ENCODE results near the gene GPRC5A.

GPRC5A gene

DNA sequence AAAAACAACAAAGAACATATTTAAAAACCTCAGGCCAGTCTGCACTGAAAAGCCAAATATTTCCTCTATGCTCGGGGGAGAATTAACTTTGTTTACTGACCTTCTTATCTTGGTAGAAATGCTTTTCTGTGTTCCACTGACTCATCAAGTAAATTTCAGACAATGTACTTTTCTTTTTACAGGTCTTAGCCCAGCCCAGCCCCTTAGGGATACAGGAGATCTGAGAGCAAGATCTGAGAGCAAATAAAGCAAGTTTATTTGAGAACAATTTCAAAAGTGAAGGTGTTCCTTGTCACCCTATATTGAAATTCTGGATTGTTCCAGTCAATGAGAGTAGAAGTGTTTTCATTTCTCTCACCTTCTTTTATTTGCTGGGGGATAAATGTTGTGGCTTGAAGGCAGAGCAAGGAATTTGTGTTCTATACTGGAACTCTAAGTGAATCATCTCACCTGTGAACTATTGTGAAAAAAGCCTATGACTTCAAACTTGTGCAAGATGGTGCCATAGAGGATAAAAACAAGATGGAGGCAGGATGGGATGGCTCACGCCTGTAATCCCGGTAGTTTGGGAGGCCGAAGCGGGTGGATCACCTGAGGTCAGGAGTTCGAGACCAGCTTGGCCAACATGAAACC is 7.9 kb upstream of the GPRC5A start:
- DNase-seq (ENCODE audit: low read depth, low spot score): peak; percentile 83
- peak overlapping the region; percentile 97 for H3K27ac ChIP-seq

GRCh38 chr12:12885096-12885792 is 6.1 kb upstream of the GPRC5A start:
- H3K27ac ChIP-seq: no peak overlapping the region
- DNase-seq (ENCODE audit: low read depth, low spot score): no peak

- H3K27ac ChIP-seq: no peak overlapping the region
- no peak for DNase-seq (ENCODE audit: low read depth, low spot score)
These were observed 3.9 kb upstream of the GPRC5A start for GRCh38 chr12:12887471-12887870.

DNA sequence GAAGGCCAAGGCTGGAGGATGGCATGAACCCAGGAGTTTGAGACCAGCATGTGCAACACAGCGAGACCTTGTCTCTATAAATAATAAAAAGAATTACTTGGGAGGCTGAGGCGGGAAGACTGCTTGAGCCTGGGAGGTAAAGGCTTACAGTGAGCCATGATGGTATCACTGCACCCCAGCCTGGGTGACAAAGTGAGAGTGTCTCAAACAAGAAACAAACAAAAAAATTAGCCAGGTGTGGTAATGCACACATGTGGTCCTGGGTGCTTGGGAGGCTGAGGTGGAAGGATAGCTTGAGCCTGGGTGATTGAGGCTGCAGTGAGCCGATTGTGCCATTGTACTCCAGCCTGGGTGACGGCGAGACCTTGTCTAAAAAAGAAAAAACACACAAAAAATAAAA is 1.7 kb upstream of the GPRC5A start:
- DNase-seq (ENCODE audit: low read depth, low spot score): no peak
- peak overlapping the region; percentile 95 for H3K27ac ChIP-seq

GRCh38 chr12:12890543-12891079 is 751 bp upstream of the GPRC5A start:
- DNase-seq (ENCODE audit: low read depth, low spot score): peak; percentile 74
- peak overlapping the region; percentile 95 for H3K27ac ChIP-seq

- peak overlapping the region; percentile 95 for H3K27ac ChIP-seq
- DNase-seq (ENCODE audit: low read depth, low spot score): no peak
These were observed 556 bp downstream of the GPRC5A start for GRCh38 chr12:12891881-12892355.

GRCh38 chr12:12892681-12893141 is 1.3 kb downstream of the GPRC5A start:
- H3K27ac ChIP-seq: peak overlapping the region; percentile 95

DNA sequence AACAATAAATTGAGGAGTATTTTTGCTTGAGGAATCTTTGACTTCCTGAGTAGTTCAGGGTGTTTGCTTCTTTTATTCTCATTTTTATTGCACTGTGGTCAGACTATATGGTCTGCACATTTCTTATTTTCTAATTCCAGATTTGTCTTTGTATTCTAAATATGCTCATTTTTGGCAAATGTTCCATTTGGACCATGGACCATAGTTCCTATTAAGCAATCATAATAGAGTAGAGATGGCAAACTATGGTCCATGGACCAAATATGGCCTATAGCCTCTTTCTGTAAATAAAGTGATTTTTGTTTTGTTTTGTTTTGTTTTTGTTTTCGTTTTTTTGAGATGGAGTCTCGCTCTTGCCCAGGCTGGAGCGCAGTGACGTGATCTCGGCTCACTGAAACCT is 2.1 kb downstream of the GPRC5A start:
- no peak for DNase-seq (ENCODE audit: low read depth, low spot score)
- peak overlapping the region; percentile 95 for H3K27ac ChIP-seq

More at GRCh38 chr12:12892681-12893141, 1.3 kb downstream of the GPRC5A start:
- no peak for DNase-seq (ENCODE audit: low read depth, low spot score)

DNA sequence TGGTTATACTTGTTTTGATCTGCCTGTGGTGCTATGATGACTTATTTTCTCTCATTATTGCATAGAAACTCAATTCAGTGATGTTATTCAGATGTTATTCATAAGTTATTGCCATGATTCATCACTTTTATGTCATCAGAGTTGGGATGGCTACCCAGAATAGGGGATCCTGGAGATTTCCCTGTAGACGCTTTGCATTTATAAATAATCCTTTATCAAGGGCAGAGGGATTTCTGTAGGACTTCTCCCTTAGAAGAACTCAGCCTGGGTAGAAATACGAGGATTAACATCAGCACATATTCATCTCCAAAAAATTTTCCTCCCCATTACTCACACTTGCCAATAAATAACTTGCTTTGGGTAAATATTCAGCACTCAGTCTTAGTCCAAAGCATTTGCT is 4.9 kb downstream of the GPRC5A start:
- H3K27ac ChIP-seq: peak overlapping the region; percentile 95
- no peak for DNase-seq (ENCODE audit: low read depth, low spot score)

- no peak for DNase-seq (ENCODE audit: low read depth, low spot score)
- H3K27ac ChIP-seq: peak overlapping the region; percentile 95
These were observed 5.9 kb downstream of the GPRC5A start for GRCh38 chr12:12897302-12897701.

GRCh38 chr12:12898136-12898717 is 6.9 kb downstream of the GPRC5A start:
- DNase-seq (ENCODE audit: low read depth, low spot score): no peak
- peak overlapping the region; percentile 95 for H3K27ac ChIP-seq

DNA sequence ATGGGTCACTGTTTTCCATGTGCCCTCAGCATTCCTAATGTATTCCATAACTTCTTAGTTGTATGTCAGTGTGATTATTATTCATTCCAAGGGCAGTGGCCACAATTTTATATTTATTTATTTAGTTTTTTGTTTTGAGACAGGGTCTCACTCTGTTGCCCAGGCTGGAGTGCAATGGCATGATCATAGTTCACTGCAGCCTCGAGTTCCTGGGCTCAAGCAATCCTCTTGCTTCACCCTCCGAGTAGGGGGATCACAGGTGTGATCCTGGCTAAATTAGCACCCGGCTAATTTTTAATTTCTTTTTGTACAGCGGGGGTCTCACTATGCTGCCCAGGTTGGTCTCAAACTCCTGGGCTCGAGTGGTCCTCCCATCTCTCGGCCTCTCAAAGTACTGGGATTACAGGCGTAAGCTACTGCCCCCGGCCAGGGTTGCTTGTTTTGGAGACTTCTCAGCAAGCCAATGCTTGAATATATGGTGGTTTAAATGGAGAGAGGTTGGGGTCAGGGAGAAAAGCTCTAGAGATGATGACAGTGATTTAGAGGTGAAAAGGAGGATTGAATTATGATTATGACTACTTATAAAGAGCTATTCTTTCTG is 7.6 kb downstream of the GPRC5A start:
- H3K27ac ChIP-seq: peak overlapping the region; percentile 95
- DNase-seq (ENCODE audit: low read depth, low spot score): no peak

GRCh38 chr12:12899530-12900380 is 8.4 kb downstream of the GPRC5A start:
- peak overlapping the region; percentile 95 for H3K27ac ChIP-seq
- peak; percentile 61 for DNase-seq (ENCODE audit: low read depth, low spot score)

DNA sequence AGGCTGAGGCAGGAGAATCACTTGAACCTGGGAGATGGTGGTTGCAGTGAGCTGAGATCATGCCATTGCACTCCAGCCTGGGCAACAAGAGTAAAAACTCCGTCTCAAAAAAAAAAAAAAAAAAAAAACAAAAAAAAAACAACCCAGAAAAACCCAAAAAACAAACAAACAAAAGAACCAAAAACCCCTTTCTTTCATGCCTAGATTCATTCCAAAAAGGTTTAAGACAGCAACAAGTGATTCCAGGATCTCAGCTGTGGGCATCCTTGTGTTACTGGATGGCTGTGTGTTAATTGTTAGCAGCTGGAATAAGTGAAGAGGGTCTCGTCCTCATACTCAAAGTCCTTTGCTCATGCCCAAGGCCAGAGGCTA is 9.4 kb downstream of the GPRC5A start:
- peak overlapping the region; percentile 95 for H3K27ac ChIP-seq

DNA sequence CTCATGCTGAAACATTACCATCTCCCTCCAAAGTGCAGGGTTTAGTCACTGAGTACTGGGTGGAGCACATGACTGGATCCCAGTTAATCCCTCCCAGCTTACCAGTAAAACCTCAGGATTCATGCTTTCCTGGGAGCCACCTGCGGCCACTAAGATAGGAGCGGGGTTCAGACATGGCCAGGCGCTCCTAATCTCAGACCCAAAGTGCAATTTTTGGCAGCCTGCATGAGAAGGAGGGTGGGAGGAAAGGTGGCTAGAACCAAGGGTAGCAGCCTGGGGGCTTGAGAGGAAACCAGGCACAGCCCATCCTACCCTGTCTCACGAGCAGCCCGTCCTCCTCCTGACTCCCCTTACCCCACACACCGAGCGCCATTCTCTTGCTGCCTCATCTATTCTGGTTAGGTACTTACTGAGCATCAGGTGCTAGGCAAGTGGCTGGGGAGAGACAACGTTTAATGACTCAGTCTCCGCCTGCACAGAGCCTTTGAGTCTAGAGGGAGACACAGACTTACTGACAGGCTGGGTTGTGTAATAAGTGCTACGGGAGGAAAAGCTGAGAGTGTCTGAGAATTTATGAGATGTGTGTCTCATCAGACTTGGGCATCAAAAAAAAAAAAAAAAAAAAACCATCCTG is 9.9 kb downstream of the GPRC5A start:
- peak overlapping the region; percentile 95 for H3K27ac ChIP-seq
- peak; percentile 95 for DNase-seq (ENCODE audit: low read depth, low spot score)

More for the DNA sequence above, 9.4 kb downstream of the GPRC5A start:
- no peak for DNase-seq (ENCODE audit: low read depth, low spot score)

- peak overlapping the region; percentile 95 for H3K27ac ChIP-seq
- no peak for DNase-seq (ENCODE audit: low read depth, low spot score)
These were observed 10.7 kb downstream of the GPRC5A start for GRCh38 chr12:12902036-12902435.

DNA sequence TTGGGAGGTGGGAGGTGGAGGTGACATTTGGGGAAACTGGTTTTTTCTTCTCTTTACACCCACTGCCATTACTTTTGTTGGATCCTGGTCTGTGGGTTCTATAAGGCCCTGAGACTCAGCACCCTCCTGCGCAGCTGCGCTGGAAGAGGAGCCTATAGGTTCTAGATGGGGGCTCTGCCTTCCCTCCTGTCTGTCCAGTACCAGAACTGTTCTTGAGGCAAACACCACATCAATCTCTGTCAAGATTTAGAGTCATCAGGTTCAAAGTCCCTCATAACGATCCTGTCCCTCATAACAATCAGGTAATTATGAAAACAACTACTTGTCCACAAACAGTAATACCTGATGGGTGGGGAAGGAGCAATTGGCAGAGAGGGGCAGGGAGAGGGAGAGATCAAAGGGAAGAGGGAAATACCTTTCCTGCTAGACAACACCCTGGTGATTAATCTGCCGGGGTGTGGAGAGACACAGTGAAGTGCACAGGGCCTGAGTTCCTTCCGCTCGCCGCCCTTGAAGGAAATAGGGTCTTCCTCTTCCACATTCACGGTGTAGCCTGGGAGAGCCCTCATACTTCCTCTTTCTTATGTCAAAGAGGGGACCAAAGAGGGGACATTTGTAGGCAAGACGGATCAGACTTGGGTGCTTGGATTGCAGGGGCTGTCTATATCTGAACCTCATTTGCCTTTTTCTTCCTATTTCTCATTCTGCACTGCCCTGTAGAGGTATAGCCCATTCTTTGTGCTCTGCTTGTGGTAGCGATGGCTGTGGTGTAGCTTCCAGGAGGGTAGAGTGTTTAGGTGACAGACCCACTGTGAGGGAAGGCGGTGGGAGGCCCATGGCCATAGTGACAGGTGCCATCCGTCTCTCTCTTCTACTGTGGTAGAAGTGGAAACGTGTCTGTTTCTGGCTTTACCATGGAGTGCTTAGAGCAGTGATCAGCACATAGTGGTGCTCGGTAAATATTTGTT is 12.6 kb downstream of the GPRC5A start:
- peak overlapping the region; percentile 95 for H3K27ac ChIP-seq

DNA sequence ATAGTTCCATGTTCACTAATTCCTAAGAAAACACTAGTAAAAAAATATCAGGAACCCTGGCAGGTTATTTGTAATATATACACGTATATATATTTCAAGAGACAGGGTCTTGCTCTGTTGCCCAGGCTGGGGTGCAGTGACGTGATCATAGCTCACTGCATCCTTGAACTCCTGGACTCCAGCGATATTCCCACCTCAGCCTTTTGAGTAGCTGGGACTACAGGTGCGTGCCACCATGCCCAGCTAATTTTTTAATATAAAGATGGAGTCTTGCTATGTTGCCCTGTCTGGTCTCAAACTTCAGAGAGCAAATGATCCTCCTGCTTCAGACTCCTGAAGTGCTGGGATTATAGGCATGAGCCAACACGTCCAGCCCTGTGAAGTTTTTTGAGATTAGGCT is 16.2 kb downstream of the GPRC5A start:
- no peak for DNase-seq (ENCODE audit: low read depth, low spot score)
- no peak overlapping the region for H3K27ac ChIP-seq

More for the DNA sequence above, 12.6 kb downstream of the GPRC5A start:
- DNase-seq (ENCODE audit: low read depth, low spot score): no peak

Measured in epithelial cell of prostate (primary cell).